Heart right ventricle (tissue), 16 donors: ENCODE results near the gene MYLK3. TPM values are rescaled to one million over a fixed set of nuclear protein-coding genes. Genes with fewer than 3 reads are reported as not detected.
A peak's percentile ranks its signal among the peaks of the same experiment; 100 is the strongest.

Experiments
- ATAC-seq, 8 donors: fragments of 200-7000 bp; cut with Tn5 transposase; one replicate each; pipeline ENCODE4 v1.9.1; 2020; ENCODE audit warnings: mild to moderate bottlenecking in 8 of 8, moderate library complexity in 8 of 8, moderate number of reproducible peaks in 1 of 8
- DNase-seq, 2 donors: peaks; one replicate each; pipeline ENCODE4 v3.0.0-alpha.2; 2020
- H3K27ac ChIP-seq, 10 donors: fragments of 200-600 bp; sonication (generic) in 2 of 10; one replicate each; pipeline versions ENCODE4 v1.5.0 to v1.8.0; 2020 to 2022; ENCODE audit warnings: mild to moderate bottlenecking in 3 of 10
- H3K27me3 ChIP-seq, 7 donors: fragments of 200-600 bp; one replicate each; pipeline ENCODE4 v1.8.0; 2021 to 2022; ENCODE audit warnings: mild to moderate bottlenecking in 2 of 7
- H3K36me3 ChIP-seq, 9 donors: fragments of 200-600 bp; sonication (generic) in 1 of 9; one replicate each; pipeline versions ENCODE4 v1.5.0 to v1.8.0; 2020 to 2022; ENCODE audit warnings: mild to moderate bottlenecking in 2 of 9
- H3K4me1 ChIP-seq, 9 donors: fragments of 200-600 bp; sonication (generic) in 1 of 9; one replicate each; pipeline versions ENCODE4 v1.5.0 to v1.8.0; 2020 to 2022; ENCODE audit warnings: mild to moderate bottlenecking in 4 of 9
- H3K4me3 ChIP-seq, 10 donors: fragments of 200-600 bp; sonication (generic) in 2 of 10; one replicate each; pipeline versions ENCODE4 v1.5.0 to v1.8.0; 2020 to 2022; ENCODE audit warnings: mild to moderate bottlenecking in 7 of 10, moderate library complexity in 2 of 10
- H3K9me3 ChIP-seq, 11 donors: fragments of 200-600 bp in 10 of 11; sonication (generic) in 2 of 11; one replicate each; pipeline versions ENCODE4 v1.5.0 to v1.8.0; 2013 to 2022; ENCODE audit warnings: mild to moderate bottlenecking in 2 of 11, control low read depth in 1 of 11, moderate library complexity in 1 of 11
- CTCF ChIP-seq, 9 donors: fragments of 200-600 bp; sonication (generic) in 2 of 9; IDR thresholded peaks; one replicate each; pipeline versions ENCODE4 v1.5.0 to v1.8.0; 2021 to 2022; ENCODE audit warnings: antibody characterized with exemption in 9 of 9, mild to moderate bottlenecking in 5 of 9, moderate library complexity in 1 of 9
- WGBS, 2 donors: extraction: QIAGEN DNeasy Blood & Tissue Kit; methylation state at CpG; one replicate each; pipeline ENCODE4 v1.1.7; 2013; ENCODE audit warnings: inconsistent platforms in 1 of 2; 5-methylcytosine and 5-hydroxymethylcytosine counted together
- intact Hi-C, 10 donors: fragments of 100-400 bp; cut with DNase I; formaldehyde crosslinking; loops; one replicate each; pipeline versions ENCODE4 v1.11.1 to v1.14.2; 2022
- long read RNA-seq, 3 donors: library from polyadenylated mRNA; unstranded; transcript quantifications; one replicate each; pipeline ENCODE4 v2.0.0, GENCODE V29; 2020 to 2021
- polyA plus RNA-seq, 2 donors: library from polyadenylated mRNA; stranded (reverse); fragments of 200-250 nt; gene quantifications; one replicate each; pipeline ENCODE4 v1.2.3, GENCODE V29; 2013
- total RNA-seq, 10 donors: library from RNA; stranded (reverse); fragmentation: NEBNext Ultra II Directional in 3 of 10; extraction: Animal tissue kit (Norgen Biotek cat#: 25700) in 3 of 10; gene quantifications; one replicate each; pipeline versions ENCODE4 v1.2.1 to v1.2.4, GENCODE V29; 2021 to 2023
- donor health status: Arrhythmogenic right ventricular cardiomyopathy.
- donor health status: ischemic (EF 13 %, LVEDD 7.1; RV severe dilation, severe dysfunction).
- donor health status: healthy with polysubstance abuse.
- donor health status: DM: no; HTN: yes; CAD: no.
- donor health status: DM: no; HTN: no; CAD: no.
- donor health status: ischemic (EF 25% LVEDD 6.9; RV normal size, moderate dysfunction).
- donor health status: ischemic (EF 25% LVEDD 5.7; RV mildly dilated, moderate dysfunction).
- donor health status: healthy.
- donor health status: DM: yes; HTN: yes; CAD: no.
- donor health status: Ischemic cardiomyopathy.
- donor health status: ischemic (EF 35%, LVEDD 5.7; RV mildly dilated, moderate dysfunction).
- donor health status: nonischemic (EF 11% LVEDD 7.7; RV severe dilation, severe dysfunction).
- donor health status: DM: yes; HTN: yes; CAD: no.
- donor health status: PGD.
- donor health status: ischemic (EF 29% LVEDD 5.4; RV normal size, mild dysfunction).
- donor health status: nonischemic (EF 23%, LVEDD 6.1; RV moderate dilation, normal function).

MYLK3 gene
- 100 to 1,000 TPM; 220 to 458 (median 262) TPM for total RNA-seq
- 10 to 100 TPM; 63.5 to 69.5 TPM for polyA plus RNA-seq
- long read RNA-seq, donor 1, full-length matches to known transcripts, result 138 of 372 reads
- long read RNA-seq, donor 1, partial matches to known transcripts, result 81 of 372 reads
- long read RNA-seq, donor 1, other reads (novel, unspliced or antisense), result 153 of 372 reads
- long read RNA-seq, donor 2, full-length matches to known transcripts, result 101 of 249 reads
- long read RNA-seq, donor 2, partial matches to known transcripts, result 43 of 249 reads
- long read RNA-seq, donor 2, other reads (novel, unspliced or antisense), result 105 of 249 reads
- long read RNA-seq, donor 3, full-length matches to known transcripts, result 96 of 298 reads
- long read RNA-seq, donor 3, partial matches to known transcripts, result 106 of 298 reads
- long read RNA-seq, donor 3, other reads (novel, unspliced or antisense), result 96 of 298 reads

DNA sequence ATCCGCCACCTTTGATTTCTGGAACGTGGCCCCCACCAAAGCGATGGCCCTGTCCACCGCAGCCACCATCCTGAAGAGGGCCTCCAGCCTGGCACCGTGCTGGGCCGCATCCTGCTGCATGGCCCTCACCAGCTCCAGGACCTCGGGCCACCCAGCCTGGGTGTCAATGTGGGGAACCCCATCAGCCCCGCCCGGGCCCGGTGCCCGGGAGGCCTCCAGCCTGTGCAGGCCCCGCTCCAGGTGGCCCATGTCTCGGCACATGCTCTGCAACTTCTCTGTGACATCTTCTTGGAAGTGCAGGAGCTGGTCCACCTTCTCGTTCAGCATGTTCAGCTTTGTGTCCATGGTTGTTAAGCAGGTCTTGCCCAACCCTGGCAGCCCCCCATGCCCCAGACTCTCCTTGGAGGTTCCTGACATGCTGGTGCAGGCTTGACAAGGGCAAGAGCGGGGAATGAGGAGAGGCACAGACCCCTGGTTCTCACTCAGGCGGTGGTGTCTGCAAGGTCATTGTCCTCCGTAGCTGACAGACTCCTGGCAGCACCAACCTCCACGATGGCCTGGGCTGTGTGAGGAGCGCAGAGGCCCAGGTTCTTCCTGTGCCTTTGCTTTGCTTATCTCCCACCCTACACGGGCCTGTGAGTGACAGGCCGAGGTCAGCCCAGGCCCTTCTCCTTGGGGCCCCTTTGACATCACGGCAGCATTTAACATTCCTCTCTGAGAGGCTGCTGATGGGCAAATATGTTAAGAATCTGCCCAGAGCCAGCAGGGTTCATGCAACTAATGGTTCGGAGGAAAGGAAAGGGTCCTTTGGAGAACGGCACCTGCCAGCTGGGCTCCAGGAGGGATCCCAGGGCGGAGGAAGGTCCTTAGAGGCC is at the start of gene MYLK3:
Gene MYLK3, minus strand, starts transcription at position 568 of the 875 bp plus-strand sequence. Its CDS starts 151 bp downstream, at position 417.
- H3K36me3 ChIP-seq, result no peaks in the 10 kb centered on the region
- no peaks in the 10 kb centered on the region for H3K9me3 ChIP-seq
- H3K4me1 ChIP-seq, result peaks cover 0 to 56% (median 30%) of the 10 kb centered on the region in 9 donors
- H3K27me3 ChIP-seq, result no peaks in the 10 kb centered on the region
- H3K4me3 ChIP-seq, result peak within 1 kb of the TSS; percentile 27 to 70 (median 50)
- peak within 1 kb of the TSS; percentile 87 to 99 (median 94) for H3K27ac ChIP-seq
- 41 to 58% methylated on average over 25 of the region's 25 CpGs for WGBS, 2 donors
- peak; percentile 78 to 90 (median 86) for ATAC-seq
- intact Hi-C loops, result loop anchor here in 3 of 10 donors (1.0 to 10.0 kb wide), 3 partner anchors 9 to 53 kb away; no protein-coding TSS in a partner anchor
- no peak for TF ChIP-seq CTCF (IDR thresholded peaks at IDR 0.05)
- peak; percentile 69 to 73 for DNase-seq

DNA sequence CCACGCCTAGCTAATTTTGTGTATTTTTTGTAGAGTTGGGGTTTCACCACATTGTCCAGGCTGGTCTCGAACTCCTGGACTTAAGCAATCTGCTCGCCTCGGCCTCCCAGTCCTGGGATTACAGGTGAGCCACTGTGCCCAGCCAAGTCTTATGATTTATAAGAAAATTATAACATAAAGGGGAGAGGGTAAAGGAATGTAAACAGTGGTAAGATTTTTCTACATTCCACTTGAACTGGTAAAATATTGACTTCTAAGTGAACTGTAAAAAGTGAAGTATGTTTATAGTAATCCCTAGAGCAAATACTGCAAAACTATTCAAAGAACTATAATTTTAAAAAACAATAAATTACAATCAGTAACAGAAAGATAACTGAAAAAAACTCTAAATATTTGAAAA is 49.4 kb upstream of the MYLK3 start:
- ATAC-seq, result no peak
- Histone ChIP-seq H3K36me3 (peaks cover 0 to 4% (median 0%) of the 10 kb centered on the region in 9 donors), H3K9me3 (peaks cover 0 to 45% (median 4%) of the 10 kb centered on the region in 11 donors), H3K27me3 (no peaks in the 10 kb centered on the region), H3K27ac (no peak overlapping the region), H3K4me1 (no peaks in the 10 kb centered on the region), H3K4me3 (no peak overlapping the region)
- intact Hi-C loops, result loop anchor here in 1 of 10 donors (10.0 kb wide), 1 partner anchor 103 kb away; no protein-coding TSS in a partner anchor
- WGBS, 2 donors, result 98% methylated on average over 4 of the region's 4 CpGs
- TF ChIP-seq CTCF (IDR thresholded peaks at IDR 0.05), result no peak
- DNase-seq, result no peak

DNA sequence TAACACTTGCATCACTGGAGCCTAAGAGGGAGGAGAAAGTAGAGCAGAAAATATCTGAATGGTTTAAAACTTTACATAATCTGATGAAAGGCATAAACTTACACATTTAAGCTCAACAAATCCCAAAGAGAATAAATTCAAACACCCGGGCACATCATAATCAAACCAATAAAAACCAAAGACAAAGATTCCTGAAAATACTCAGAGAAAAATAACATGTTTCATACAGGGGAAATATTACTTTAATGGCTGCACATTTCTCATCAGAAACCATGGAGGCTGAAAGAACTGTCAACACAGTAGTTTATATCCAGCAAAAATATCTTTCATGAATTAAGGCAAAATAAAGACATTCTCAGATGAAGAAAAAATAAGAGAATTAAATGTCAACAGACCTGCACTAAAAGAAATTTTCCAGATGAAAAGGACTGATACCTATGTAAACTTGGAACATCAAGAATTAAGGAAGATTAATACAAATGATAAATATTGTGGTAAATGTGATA is 48.7 kb upstream of the MYLK3 start:
- no peak for ATAC-seq
- WGBS, 2 donors, result 97 to 98% methylated on average over 1 of the region's 1 CpG

More for the DNA sequence above, 48.7 kb upstream of the MYLK3 start:
- Histone ChIP-seq H3K9me3 (peaks cover 0 to 45% (median 4%) of the 10 kb centered on the region in 11 donors), H3K36me3 (no peaks in the 10 kb centered on the region), H3K4me1 (no peaks in the 10 kb centered on the region), H3K4me3 (no peak overlapping the region), H3K27me3 (no peaks in the 10 kb centered on the region), H3K27ac (no peak overlapping the region)
- no peak for DNase-seq
- intact Hi-C loops, result loop anchor here in 1 of 10 donors (10.0 kb wide), 1 partner anchor 102 kb away; no protein-coding TSS in a partner anchor
- TF ChIP-seq CTCF (IDR thresholded peaks at IDR 0.05), result no peak
